Activated CD4-positive, alpha-beta T cell treated with anti-CD3 and anti-CD28 coated beads, Interleukin-2, amount 10 ng/mL, durations not matched to agents 24 days and 14 days (primary cell): ENCODE data around the gene HS3ST5. TPM values are rescaled to one million over a fixed set of nuclear protein-coding genes. Genes with fewer than 3 reads are reported as not detected.
A peak's percentile ranks its signal among the peaks of the same experiment; 100 is the strongest.
"Not testable (repeated sequence)": the region's sequence is repeated elsewhere in the genome, so short reads cannot be mapped to it uniquely, and the experiment has no call there.

ENCODE experiments used
- DNase-seq: peaks from one replicate; pipeline ENCODE4 v3.0.0; 2022
- H3K27ac Mint-ChIP-seq: one replicate; pipeline ENCODE4 v1.8.0; 2022; ENCODE audit warnings: mild to moderate bottlenecking, mixed read lengths
- H3K27me3 Mint-ChIP-seq: one replicate; pipeline ENCODE4 v1.8.0; 2022; ENCODE audit warnings: mixed read lengths
- H3K36me3 Mint-ChIP-seq: one replicate; pipeline ENCODE4 v1.8.0; 2022; ENCODE audit warnings: low read depth, mild to moderate bottlenecking, mixed read lengths
- H3K4me1 Mint-ChIP-seq: one replicate; pipeline ENCODE4 v1.8.0; 2021; ENCODE audit warnings: mixed read lengths
- H3K4me3 Mint-ChIP-seq: one replicate; pipeline ENCODE4 v1.8.0; 2022; ENCODE audit warnings: mild to moderate bottlenecking, moderate library complexity, mixed read lengths
- H3K9me3 Mint-ChIP-seq: one replicate; pipeline ENCODE4 v1.8.0; 2021; ENCODE audit warnings: mixed read lengths
- intact Hi-C: fragments of 100-400 bp; cut with micrococcal nuclease; formaldehyde crosslinking; loops from one replicate; pipeline ENCODE4 v1.15.1; 2023
- total RNA-seq: library from RNA; stranded (reverse); gene quantifications from 2 replicates; pipeline ENCODE4 v1.2.3, GENCODE V29; 2022

HS3ST5 gene
- total RNA-seq, 1 donor from 2014 or later = not detected

- H3K36me3 Mint-ChIP-seq, H3K27me3 Mint-ChIP-seq, DNase-seq, H3K4me3 Mint-ChIP-seq, H3K27ac Mint-ChIP-seq, H3K4me1 Mint-ChIP-seq, intact Hi-C loops, H3K9me3 Mint-ChIP-seq: not testable (repeated sequence)
These were observed 328.7 kb downstream of the HS3ST5 start for GRCh38 chr6:114014106-114014505.

- Mint-ChIP-seq H3K27ac (peak overlapping the region; percentile 90), H3K4me3 (peak overlapping the region; percentile 66), H3K4me1 (peaks cover 18% of the 10 kb centered on the region), H3K27me3 (peaks cover 15% of the 10 kb centered on the region)
- peak; percentile 69 for DNase-seq
- intact Hi-C loops, H3K36me3 Mint-ChIP-seq, H3K9me3 Mint-ChIP-seq: not testable (repeated sequence)
These were observed 331.3 kb downstream of the HS3ST5 start for GRCh38 chr6:114011486-114011885.

GRCh38 chr6:114010540-114010939 is 332.3 kb downstream of the HS3ST5 start:
- Mint-ChIP-seq H3K36me3 (peaks cover 2% of the 10 kb centered on the region), H3K27ac (no peak overlapping the region), H3K27me3 (peaks cover 14% of the 10 kb centered on the region), H3K4me1 (peaks cover 18% of the 10 kb centered on the region), H3K4me3 (no peak overlapping the region), H3K9me3 (peaks cover 3% of the 10 kb centered on the region)
- no peak for DNase-seq
- intact Hi-C loops = no loop called here

- Mint-ChIP-seq H3K9me3 (peaks cover 3% of the 10 kb centered on the region), H3K4me1 (peaks cover 18% of the 10 kb centered on the region), H3K4me3 (no peak overlapping the region), H3K27me3 (peaks cover 17% of the 10 kb centered on the region), H3K36me3 (peaks cover 2% of the 10 kb centered on the region), H3K27ac (no peak overlapping the region)
- DNase-seq = no peak
- intact Hi-C loops = no loop called here
These were observed 333.6 kb downstream of the HS3ST5 start for GRCh38 chr6:114009192-114009591.

GRCh38 chr6:114008331-114008730 is 334.5 kb downstream of the HS3ST5 start:
- Mint-ChIP-seq H3K4me1 (peaks cover 18% of the 10 kb centered on the region), H3K27ac (no peak overlapping the region), H3K36me3 (peaks cover 2% of the 10 kb centered on the region), H3K27me3 (peaks cover 17% of the 10 kb centered on the region), H3K9me3 (peaks cover 3% of the 10 kb centered on the region), H3K4me3 (no peak overlapping the region)
- intact Hi-C loops = no loop called here
- DNase-seq = no peak

GRCh38 chr6:114007516-114007915 is 335.3 kb downstream of the HS3ST5 start:
- Mint-ChIP-seq H3K27me3 (peaks cover 21% of the 10 kb centered on the region), H3K9me3 (peaks cover 3% of the 10 kb centered on the region), H3K4me1 (peaks cover 18% of the 10 kb centered on the region), H3K4me3 (peak overlapping the region; percentile 37), H3K36me3 (peaks cover 2% of the 10 kb centered on the region), H3K27ac (no peak overlapping the region)
- DNase-seq = peak; percentile 80
- intact Hi-C loops = no loop called here
